Measurements from ENCODE around the gene PPARA.
"Not testable (repeated sequence)": the region's sequence is repeated elsewhere in the genome, so short reads cannot be mapped to it uniquely, and the experiment has no call there.

The PPARA gene

GRCh38 chr22:46169628-46170027 is 19.3 kb downstream of the PPARA start:
- no peak for DNase-seq (ENCODE audit: low read depth in 2 of 2)

GRCh38 chr22:46171940-46172339 is 21.6 kb downstream of the PPARA start:
- no peak for DNase-seq (ENCODE audit: low read depth in 2 of 2)

GRCh38 chr22:46172522-46173110 is 22.3 kb downstream of the PPARA start:
- DNase-seq (ENCODE audit: low read depth in 2 of 2), result no peak

- DNase-seq (ENCODE audit: low read depth in 2 of 2), result no peak
Observed at GRCh38 chr22:46173152-46173551, 22.8 kb downstream of the PPARA start.

- DNase-seq (ENCODE audit: low read depth in 2 of 2), result no peak
Observed at GRCh38 chr22:46175631-46176030, 25.3 kb downstream of the PPARA start.

- DNase-seq (ENCODE audit: low read depth in 2 of 2), result no peak
Observed at GRCh38 chr22:46176508-46177003, 26.2 kb downstream of the PPARA start.

GRCh38 chr22:46178755-46179505 is 28.6 kb downstream of the PPARA start:
- DNase-seq (ENCODE audit: low read depth in 2 of 2), result no peak

GRCh38 chr22:46179748-46180147 is 29.4 kb downstream of the PPARA start:
- DNase-seq (ENCODE audit: low read depth in 2 of 2), result no peak

GRCh38 chr22:46180370-46181137 is 30.2 kb downstream of the PPARA start:
- no peak for DNase-seq (ENCODE audit: low read depth in 2 of 2)

- no peak for DNase-seq (ENCODE audit: low read depth in 2 of 2)
Observed at GRCh38 chr22:46183733-46184132, 33.4 kb downstream of the PPARA start.

GRCh38 chr22:46185283-46185682 is 35.0 kb downstream of the PPARA start:
- DNase-seq (ENCODE audit: low read depth in 2 of 2), result no peak

GRCh38 chr22:46187862-46188261 is 37.5 kb downstream of the PPARA start:
- DNase-seq (ENCODE audit: low read depth in 2 of 2), result no peak

- DNase-seq (ENCODE audit: low read depth in 2 of 2), result no peak
Observed at GRCh38 chr22:46192210-46192993, 42.1 kb downstream of the PPARA start.

- DNase-seq (ENCODE audit: low read depth in 2 of 2), result no peak
Observed at GRCh38 chr22:46193898-46194310, 43.6 kb downstream of the PPARA start.

- no peak for DNase-seq (ENCODE audit: low read depth in 2 of 2)
Observed at GRCh38 chr22:46195487-46196165, 45.3 kb downstream of the PPARA start.

GRCh38 chr22:46196278-46196677 is 46.0 kb downstream of the PPARA start:
- DNase-seq (ENCODE audit: low read depth in 2 of 2), result no peak

GRCh38 chr22:46198274-46198673 is 47.9 kb downstream of the PPARA start:
- DNase-seq (ENCODE audit: low read depth in 2 of 2), result no peak

GRCh38 chr22:46198806-46199205 is 48.5 kb downstream of the PPARA start:
- DNase-seq (ENCODE audit: low read depth in 2 of 2), result not testable (repeated sequence)

GRCh38 chr22:46201059-46201757 is 50.9 kb downstream of the PPARA start:
- no peak for DNase-seq (ENCODE audit: low read depth in 2 of 2)

- DNase-seq (ENCODE audit: low read depth in 2 of 2), result no peak
Observed at GRCh38 chr22:46202897-46203600, 52.7 kb downstream of the PPARA start.
